HepG2 (cell line): ENCODE data around the gene PRSS16. TPM values are rescaled to one million over a fixed set of nuclear protein-coding genes. Genes with fewer than 3 reads are reported as not detected.

ENCODE experiments used
- ATAC-seq: fragments of 200-7000 bp; cut with Tn5 transposase; 3 replicates; pipeline ENCODE4 v1.9.1; 2020; ENCODE audit warnings: mild to moderate bottlenecking, moderate library complexity
- BruUV-seq: library from RNA; stranded (reverse); fragments of 400-500 nt; replicated peaks from 2 replicates; lab custom pipeline; 2021; lab: Mats Ljungman, UMichigan
- CTCF ChIA-PET: fragments of 300-600 bp; formaldehyde crosslinking; extraction: SDS; loops from one replicate; lab custom pipeline; 2021; ENCODE audit warnings: low total read pairs, inconsistent platforms, low intra/inter-chr PET ratio; lab: Yijun Ruan, JAX
- POLR2A ChIA-PET: fragments of 350-600 bp; sonication (Branson Sonifier 250); formaldehyde crosslinking; loops from one replicate; lab custom pipeline; 2020; ENCODE audit warnings: antibody characterized with exemption, inconsistent platforms; lab: Yijun Ruan, JAX
- DNase-seq: peaks from one replicate; pipeline ENCODE4 v3.0.0-alpha.2; 2015; ENCODE audit warnings: low spot score
- FAIRE-seq: peaks from 3 replicates; lab custom pipeline; 2011; peaks lifted over from hg19 to GRCh38; lab: Jason Lieb, UNC
- H2AFZ ChIP-seq: one replicate; pipeline ENCODE4 v1.6.1; 2011; ENCODE audit warnings: low read length, inconsistent platforms
- H3K27ac ChIP-seq: fragments of 300-600 bp; 3 replicates; pipeline ENCODE4 v1.8.0; 2011; ENCODE audit warnings: mixed run types, mild to moderate bottlenecking, mixed read lengths, low read length, inconsistent platforms; ENCODE audit not compliant: insufficient read depth; ENCODE audit errors: extremely low read length
- H3K27me3 ChIP-seq, 2 experiments: fragments of 200-600 bp in 1 of 2; 2 replicates in 1 of 2; 3 replicates in 1 of 2; pipeline versions ENCODE4 v1.6.0 to v1.8.0; 2011; ENCODE audit warnings: low read length in 2 of 2, mild to moderate bottlenecking in 2 of 2, moderate library complexity in 2 of 2, inconsistent platforms in 1 of 2; ENCODE audit not compliant: insufficient read depth in 2 of 2, control insufficient read depth in 1 of 2
- H3K36me3 ChIP-seq, 2 experiments: fragments of 200-600 bp in 1 of 2; replicated peaks in 1 of 2; 2 replicates in 1 of 2; 3 replicates in 1 of 2; pipeline versions ENCODE4 v1.5.1 to v1.8.0; 2011; ENCODE audit warnings: low read length in 2 of 2, inconsistent platforms in 1 of 2; ENCODE audit not compliant: insufficient read depth in 2 of 2, control insufficient read depth in 1 of 2
- H3K4me1 ChIP-seq: 2 replicates; pipeline ENCODE4 v1.5.1; 2012; ENCODE audit warnings: low read length, inconsistent platforms; ENCODE audit not compliant: insufficient read depth
- H3K4me2 ChIP-seq: 2 replicates; pipeline ENCODE4 v1.6.0; 2011; ENCODE audit warnings: low read depth, low read length, inconsistent platforms
- H3K4me3 ChIP-seq, 3 experiments: fragments of 200-600 bp in 1 of 3; sonication (generic), shearing (Covaris generic) in 1 of 3; replicated peaks in 1 of 3; 2 replicates each; pipeline ENCODE4 v1.5.1; 2011 to 2016; ENCODE audit warnings: low read length in 3 of 3, inconsistent platforms in 2 of 3, low read depth in 2 of 3, mild to moderate bottlenecking in 2 of 3, control low read depth in 1 of 3, mixed read lengths in 1 of 3; ENCODE audit not compliant: insufficient read depth in 1 of 3
- H3K79me2 ChIP-seq: one replicate; pipeline ENCODE4 v1.6.1; 2011; ENCODE audit warnings: low read length, inconsistent platforms; ENCODE audit not compliant: insufficient read depth
- H3K9ac ChIP-seq: 2 replicates; pipeline ENCODE4 v1.6.0; 2011; ENCODE audit warnings: mild to moderate bottlenecking, low read depth, low read length, inconsistent platforms; ENCODE audit not compliant: insufficient read depth
- H3K9me3 ChIP-seq: 2 replicates; pipeline ENCODE4 v1.5.1; 2012; ENCODE audit warnings: mild to moderate bottlenecking, low read length
- H4K20me1 ChIP-seq: 2 replicates; pipeline ENCODE4 v1.6.0; 2011; ENCODE audit warnings: inconsistent platforms, mild to moderate bottlenecking, low read length, moderate library complexity; ENCODE audit not compliant: insufficient read depth
- HDAC2 ChIP-seq: sonication (generic); formaldehyde crosslinking; IDR thresholded peaks from 2 replicates; pipeline ENCODE4 v1.4.0; 2020; ENCODE audit warnings: missing genetic modification reagents
- POGZ ChIP-seq: sonication (generic); formaldehyde crosslinking; IDR thresholded peaks from 2 replicates; pipeline ENCODE4 v1.4.0; 2020; ENCODE audit warnings: mild to moderate bottlenecking, missing genetic modification reagents
- TBP ChIP-seq: sonication (generic); formaldehyde crosslinking; IDR thresholded peaks from 2 replicates; pipeline ENCODE4 v1.5.0; 2020; ENCODE audit warnings: missing genetic modification reagents
- ZNF234 ChIP-seq: sonication (generic); formaldehyde crosslinking; conservative IDR thresholded peaks from 2 replicates; pipeline ENCODE4 v1.5.1; 2020; ENCODE audit warnings: mild to moderate bottlenecking, missing genetic modification reagents
- ZNF589 ChIP-seq: sonication (generic); formaldehyde crosslinking; conservative IDR thresholded peaks from 2 replicates; pipeline ENCODE4 v1.8.0; 2022; ENCODE audit warnings: mild to moderate bottlenecking, moderate library complexity, missing genetic modification reagents
- WGBS: methylation state at CpG from one replicate; pipeline ENCODE4 v1.1.6; 2017; ENCODE audit warnings: low lambda C conversion rate; 5-methylcytosine and 5-hydroxymethylcytosine counted together
- in situ Hi-C: cut with HindIII; loops from 2 replicates; pipeline ENCODE4 v1.10.0; 2017; ENCODE audit warnings: low pct_unique_long_range_greater_than_20kb; ENCODE audit not compliant: extremely low pct_ligation_motif_present
- intact Hi-C: fragments of 100-400 bp; cut with micrococcal nuclease; formaldehyde crosslinking; loops from one replicate; pipeline ENCODE4 v1.10.0; 2022; ENCODE audit not compliant: unreplicated experiment
- polyA plus RNA-seq, 8 experiments: library from polyadenylated mRNA; depleted of rRNA in 3 of 8; stranded (reverse) in 7 of 8; unstranded in 1 of 8; fragments of >200 nt; fragmentation: Illumina TruSeq in 4 of 8; extraction: Trizol in 4 of 8; gene quantifications; 2 replicates each; pipeline versions ENCODE4 v1.2.1 to v1.2.3, GENCODE V29; 2011 to 2016; ENCODE audit warnings: low read depth in 4 of 8, missing spikeins in 1 of 8, mixed read lengths in 1 of 8; ENCODE audit not compliant: insufficient read depth in 1 of 8
- total RNA-seq, 5 experiments: library from RNA; depleted of rRNA; stranded (reverse); fragments of >200 nt; fragmentation: Illumina TruSeq; extraction: Trizol; gene quantifications; 2 replicates each; pipeline ENCODE4 v1.2.3, GENCODE V29; 2016; ENCODE audit warnings: low read depth in 1 of 5
- TF ChIP-seq, protein P1 (sequence below): sonication (generic); formaldehyde crosslinking; IDR thresholded peaks from 2 replicates; pipeline ENCODE4 v1.5.0; 2020; ENCODE audit warnings: missing genetic modification reagents
- TF ChIP-seq, protein P2 (sequence below): sonication (generic); formaldehyde crosslinking; IDR thresholded peaks from 2 replicates; pipeline ENCODE4 v1.8.0; 2022; ENCODE audit warnings: mild to moderate bottlenecking, missing genetic modification reagents; ENCODE audit not compliant: insufficient replicate concordance
- TF ChIP-seq, protein P3 (sequence below), 2 experiments: fragments of 450-650 bp in 1 of 2; sonication (generic) in 1 of 2; formaldehyde crosslinking in 1 of 2; IDR thresholded peaks; 2 replicates each; pipeline versions ENCODE4 v1.6.1 to v1.8.0; 2016 to 2022; ENCODE audit warnings: antibody characterized with exemption in 1 of 2, mild to moderate bottlenecking in 1 of 2, missing genetic modification reagents in 1 of 2
- TF ChIP-seq, protein P4 (sequence below), 2 experiments: IDR thresholded peaks; 2 replicates each; pipeline ENCODE4 v1.6.1; 2011 to 2012; ENCODE audit warnings: low read length in 2 of 2, borderline replicate concordance in 1 of 2, low read depth in 1 of 2, mild to moderate bottlenecking in 1 of 2, moderate library complexity in 1 of 2

Gene PRSS16
- total and polyA plus RNA-seq, 2 of the 13 experiments (the other 11 are each of a cell fraction or from before 2014, with no cell fraction given): not detected

DNA sequence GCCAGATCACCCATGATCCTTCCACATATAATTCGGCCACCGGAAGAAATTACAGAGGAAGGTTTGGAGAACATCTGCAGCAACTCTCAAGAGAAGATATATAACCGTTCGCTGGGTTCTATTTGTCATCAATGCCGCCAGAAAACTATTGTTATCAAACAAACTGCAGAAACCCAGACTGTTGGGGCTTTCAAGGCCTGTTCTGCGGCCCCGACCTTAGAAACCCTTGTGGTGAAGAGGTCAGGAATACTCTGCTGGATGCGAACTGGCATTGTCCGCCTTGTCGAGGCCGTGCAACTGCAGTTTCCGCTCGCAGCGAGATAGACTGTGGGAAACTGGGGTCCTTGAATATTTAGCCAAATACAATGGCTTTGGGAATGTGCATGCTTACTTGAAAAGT, 21.3 kb downstream of the PRSS16 start:
- no peak overlapping the region for H3K4me2 ChIP-seq
- ChIA-PET POLR2A (no interaction called here), CTCF (no interaction called here)
- H3K9me3 ChIP-seq: no peaks in the 10 kb centered on the region
- H3K9ac ChIP-seq: no peak overlapping the region
- DNase-seq: no peak
- no TSS peak for BruUV-seq
- no peak for FAIRE-seq
- no peak overlapping the region for H3K4me3 ChIP-seq
- no peak for ATAC-seq
- no peak overlapping the region for H3K27ac ChIP-seq
- no peaks in the 10 kb centered on the region for H3K36me3 ChIP-seq
- peaks cover 5 to 24% of the 10 kb centered on the region in 2 experiments; a peak in 3 of 5 replicates for H3K27me3 ChIP-seq
- intact Hi-C loops (no loop called here), in situ Hi-C loops (no loop called here)
- no peaks in the 10 kb centered on the region for H3K79me2 ChIP-seq
- no peaks in the 10 kb centered on the region for H4K20me1 ChIP-seq
- H3K4me1 ChIP-seq: no peaks in the 10 kb centered on the region
- WGBS: 64% methylated on average over 14 of the region's 14 CpGs
- no peak overlapping the region for H2AFZ ChIP-seq
- TF ChIP-seq, protein P1, sequence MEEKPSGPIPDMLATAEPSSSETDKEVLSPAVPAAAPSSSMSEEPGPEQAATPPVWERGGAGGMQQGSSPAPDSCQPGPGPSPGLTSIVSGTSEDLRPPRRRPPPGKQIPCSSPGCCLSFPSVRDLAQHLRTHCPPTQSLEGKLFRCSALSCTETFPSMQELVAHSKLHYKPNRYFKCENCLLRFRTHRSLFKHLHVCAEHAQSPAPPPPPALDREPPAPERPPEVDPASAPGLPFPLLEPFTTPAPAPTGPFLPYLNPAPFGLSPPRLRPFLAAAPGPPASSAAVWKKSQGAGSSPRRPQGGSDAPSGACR (CRISPR knock-in tag): no peak
- TF ChIP-seq ZNF589 (CRISPR knock-in tag) (no peak), ZNF234 (no peak), TBP (no peak), POGZ (no peak), HDAC2 (CRISPR knock-in tag) (no peak)
- TF ChIP-seq, protein P2, sequence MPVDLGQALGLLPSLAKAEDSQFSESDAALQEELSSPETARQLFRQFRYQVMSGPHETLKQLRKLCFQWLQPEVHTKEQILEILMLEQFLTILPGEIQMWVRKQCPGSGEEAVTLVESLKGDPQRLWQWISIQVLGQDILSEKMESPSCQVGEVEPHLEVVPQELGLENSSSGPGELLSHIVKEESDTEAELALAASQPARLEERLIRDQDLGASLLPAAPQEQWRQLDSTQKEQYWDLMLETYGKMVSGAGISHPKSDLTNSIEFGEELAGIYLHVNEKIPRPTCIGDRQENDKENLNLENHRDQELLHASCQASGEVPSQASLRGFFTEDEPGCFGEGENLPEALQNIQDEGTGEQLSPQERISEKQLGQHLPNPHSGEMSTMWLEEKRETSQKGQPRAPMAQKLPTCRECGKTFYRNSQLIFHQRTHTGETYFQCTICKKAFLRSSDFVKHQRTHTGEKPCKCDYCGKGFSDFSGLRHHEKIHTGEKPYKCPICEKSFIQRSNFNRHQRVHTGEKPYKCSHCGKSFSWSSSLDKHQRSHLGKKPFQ (CRISPR knock-in tag): no peak
- TF ChIP-seq, protein P3, sequence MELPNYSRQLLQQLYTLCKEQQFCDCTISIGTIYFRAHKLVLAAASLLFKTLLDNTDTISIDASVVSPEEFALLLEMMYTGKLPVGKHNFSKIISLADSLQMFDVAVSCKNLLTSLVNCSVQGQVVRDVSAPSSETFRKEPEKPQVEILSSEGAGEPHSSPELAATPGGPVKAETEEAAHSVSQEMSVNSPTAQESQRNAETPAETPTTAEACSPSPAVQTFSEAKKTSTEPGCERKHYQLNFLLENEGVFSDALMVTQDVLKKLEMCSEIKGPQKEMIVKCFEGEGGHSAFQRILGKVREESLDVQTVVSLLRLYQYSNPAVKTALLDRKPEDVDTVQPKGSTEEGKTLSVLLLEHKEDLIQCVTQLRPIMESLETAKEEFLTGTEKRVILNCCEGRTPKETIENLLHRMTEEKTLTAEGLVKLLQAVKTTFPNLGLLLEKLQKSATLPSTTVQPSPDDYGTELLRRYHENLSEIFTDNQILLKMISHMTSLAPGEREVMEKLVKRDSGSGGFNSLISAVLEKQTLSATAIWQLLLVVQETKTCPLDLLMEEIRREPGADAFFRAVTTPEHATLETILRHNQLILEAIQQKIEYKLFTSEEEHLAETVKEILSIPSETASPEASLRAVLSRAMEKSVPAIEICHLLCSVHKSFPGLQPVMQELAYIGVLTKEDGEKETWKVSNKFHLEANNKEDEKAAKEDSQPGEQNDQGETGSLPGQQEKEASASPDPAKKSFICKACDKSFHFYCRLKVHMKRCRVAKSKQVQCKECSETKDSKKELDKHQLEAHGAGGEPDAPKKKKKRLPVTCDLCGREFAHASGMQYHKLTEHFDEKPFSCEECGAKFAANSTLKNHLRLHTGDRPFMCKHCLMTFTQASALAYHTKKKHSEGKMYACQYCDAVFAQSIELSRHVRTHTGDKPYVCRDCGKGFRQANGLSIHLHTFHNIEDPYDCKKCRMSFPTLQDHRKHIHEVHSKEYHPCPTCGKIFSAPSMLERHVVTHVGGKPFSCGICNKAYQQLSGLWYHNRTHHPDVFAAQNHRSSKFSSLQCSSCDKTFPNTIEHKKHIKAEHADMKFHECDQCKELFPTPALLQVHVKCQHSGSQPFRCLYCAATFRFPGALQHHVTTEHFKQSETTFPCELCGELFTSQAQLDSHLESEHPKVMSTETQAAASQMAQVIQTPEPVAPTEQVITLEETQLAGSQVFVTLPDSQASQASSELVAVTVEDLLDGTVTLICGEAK (IDR thresholded peaks at IDR 0.05): no peak
- TF ChIP-seq, protein P3 (CRISPR knock-in tag; IDR thresholded peaks at IDR 0.05): no peak
- TF ChIP-seq, protein P4, sequence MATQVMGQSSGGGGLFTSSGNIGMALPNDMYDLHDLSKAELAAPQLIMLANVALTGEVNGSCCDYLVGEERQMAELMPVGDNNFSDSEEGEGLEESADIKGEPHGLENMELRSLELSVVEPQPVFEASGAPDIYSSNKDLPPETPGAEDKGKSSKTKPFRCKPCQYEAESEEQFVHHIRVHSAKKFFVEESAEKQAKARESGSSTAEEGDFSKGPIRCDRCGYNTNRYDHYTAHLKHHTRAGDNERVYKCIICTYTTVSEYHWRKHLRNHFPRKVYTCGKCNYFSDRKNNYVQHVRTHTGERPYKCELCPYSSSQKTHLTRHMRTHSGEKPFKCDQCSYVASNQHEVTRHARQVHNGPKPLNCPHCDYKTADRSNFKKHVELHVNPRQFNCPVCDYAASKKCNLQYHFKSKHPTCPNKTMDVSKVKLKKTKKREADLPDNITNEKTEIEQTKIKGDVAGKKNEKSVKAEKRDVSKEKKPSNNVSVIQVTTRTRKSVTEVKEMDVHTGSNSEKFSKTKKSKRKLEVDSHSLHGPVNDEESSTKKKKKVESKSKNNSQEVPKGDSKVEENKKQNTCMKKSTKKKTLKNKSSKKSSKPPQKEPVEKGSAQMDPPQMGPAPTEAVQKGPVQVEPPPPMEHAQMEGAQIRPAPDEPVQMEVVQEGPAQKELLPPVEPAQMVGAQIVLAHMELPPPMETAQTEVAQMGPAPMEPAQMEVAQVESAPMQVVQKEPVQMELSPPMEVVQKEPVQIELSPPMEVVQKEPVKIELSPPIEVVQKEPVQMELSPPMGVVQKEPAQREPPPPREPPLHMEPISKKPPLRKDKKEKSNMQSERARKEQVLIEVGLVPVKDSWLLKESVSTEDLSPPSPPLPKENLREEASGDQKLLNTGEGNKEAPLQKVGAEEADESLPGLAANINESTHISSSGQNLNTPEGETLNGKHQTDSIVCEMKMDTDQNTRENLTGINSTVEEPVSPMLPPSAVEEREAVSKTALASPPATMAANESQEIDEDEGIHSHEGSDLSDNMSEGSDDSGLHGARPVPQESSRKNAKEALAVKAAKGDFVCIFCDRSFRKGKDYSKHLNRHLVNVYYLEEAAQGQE (IDR thresholded peaks at IDR 0.05; ENCODE audit: borderline replicate concordance in 1 of 2, low read depth in 1 of 2, low read length in 2 of 2): no peak
